ENCODE results near the gene MLXIPL. TPM values are rescaled to one million over a fixed set of nuclear protein-coding genes. Genes with fewer than 3 reads are reported as not detected.
"Not testable (repeated sequence)": the region's sequence is repeated elsewhere in the genome, so short reads cannot be mapped to it uniquely, and the experiment has no call there.

MLXIPL gene
- total and polyA plus RNA-seq, 2 experiments from 2014 or later: 21.7 to 46.7 TPM

DNA sequence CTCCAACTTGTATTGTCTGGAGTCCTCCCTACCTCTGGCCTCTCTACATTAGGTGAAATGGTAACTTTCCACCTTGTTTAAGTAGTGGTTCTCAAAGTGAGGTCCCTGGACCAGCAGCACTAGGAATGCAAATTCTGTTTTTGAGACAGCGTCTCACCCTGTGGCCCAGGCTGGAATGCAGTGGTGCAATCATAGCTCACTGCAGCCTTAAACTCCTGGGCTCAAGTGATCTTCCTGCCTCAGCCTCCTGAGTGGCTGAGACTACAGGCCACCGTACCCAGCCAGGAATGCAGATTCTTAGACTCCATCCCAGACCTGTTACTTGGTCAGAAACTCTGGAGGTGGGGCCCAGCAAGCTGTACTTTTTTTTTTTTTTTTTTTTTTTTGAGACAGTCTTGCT lies 39.1 kb downstream of the MLXIPL start:
- no peaks in the 10 kb centered on the region for H3K4me1 ChIP-seq (ENCODE audit: insufficient read depth)
- no peak overlapping the region for H3K27ac ChIP-seq
- no peaks in the 10 kb centered on the region for H3K9me3 ChIP-seq (ENCODE audit: low read depth)
- H3K4me3 ChIP-seq: no peak overlapping the region
- H3K9me2 ChIP-seq (replicated peaks; ENCODE audit: insufficient read depth): no peaks in the 10 kb centered on the region
- H4K20me1 ChIP-seq (ENCODE audit: insufficient read depth, poor library complexity, severe bottlenecking): no peaks in the 10 kb centered on the region
- no peak overlapping the region for H3K4me2 ChIP-seq
- no peaks in the 10 kb centered on the region for H3K36me3 ChIP-seq (replicated peaks; ENCODE audit: insufficient read depth, low read depth)
- no peak overlapping the region for H2AFZ ChIP-seq
- no peaks in the 10 kb centered on the region for H3K79me2 ChIP-seq
- TF ChIP-seq, protein P1, sequence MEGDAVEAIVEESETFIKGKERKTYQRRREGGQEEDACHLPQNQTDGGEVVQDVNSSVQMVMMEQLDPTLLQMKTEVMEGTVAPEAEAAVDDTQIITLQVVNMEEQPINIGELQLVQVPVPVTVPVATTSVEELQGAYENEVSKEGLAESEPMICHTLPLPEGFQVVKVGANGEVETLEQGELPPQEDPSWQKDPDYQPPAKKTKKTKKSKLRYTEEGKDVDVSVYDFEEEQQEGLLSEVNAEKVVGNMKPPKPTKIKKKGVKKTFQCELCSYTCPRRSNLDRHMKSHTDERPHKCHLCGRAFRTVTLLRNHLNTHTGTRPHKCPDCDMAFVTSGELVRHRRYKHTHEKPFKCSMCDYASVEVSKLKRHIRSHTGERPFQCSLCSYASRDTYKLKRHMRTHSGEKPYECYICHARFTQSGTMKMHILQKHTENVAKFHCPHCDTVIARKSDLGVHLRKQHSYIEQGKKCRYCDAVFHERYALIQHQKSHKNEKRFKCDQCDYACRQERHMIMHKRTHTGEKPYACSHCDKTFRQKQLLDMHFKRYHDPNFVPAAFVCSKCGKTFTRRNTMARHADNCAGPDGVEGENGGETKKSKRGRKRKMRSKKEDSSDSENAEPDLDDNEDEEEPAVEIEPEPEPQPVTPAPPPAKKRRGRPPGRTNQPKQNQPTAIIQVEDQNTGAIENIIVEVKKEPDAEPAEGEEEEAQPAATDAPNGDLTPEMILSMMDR (IDR thresholded peaks at IDR 0.05; ENCODE audit: poor library complexity): no peak
- TF ChIP-seq EZH2phosphoT487 (IDR thresholded peaks at IDR 0.05; ENCODE audit: low read depth, severe bottlenecking, unreplicated experiment) (no peak), EZH2 (IDR thresholded peaks at IDR 0.05; ENCODE audit: borderline replicate concordance) (no peak)
- DNase-seq (ENCODE audit: low spot score): no peak
- WGBS (ENCODE audit: low lambda C conversion rate, missing lambda C conversion rate): 75% methylated on average over 2 of the region's 2 CpGs
- H3K27me3 ChIP-seq: no peaks in the 10 kb centered on the region

DNA sequence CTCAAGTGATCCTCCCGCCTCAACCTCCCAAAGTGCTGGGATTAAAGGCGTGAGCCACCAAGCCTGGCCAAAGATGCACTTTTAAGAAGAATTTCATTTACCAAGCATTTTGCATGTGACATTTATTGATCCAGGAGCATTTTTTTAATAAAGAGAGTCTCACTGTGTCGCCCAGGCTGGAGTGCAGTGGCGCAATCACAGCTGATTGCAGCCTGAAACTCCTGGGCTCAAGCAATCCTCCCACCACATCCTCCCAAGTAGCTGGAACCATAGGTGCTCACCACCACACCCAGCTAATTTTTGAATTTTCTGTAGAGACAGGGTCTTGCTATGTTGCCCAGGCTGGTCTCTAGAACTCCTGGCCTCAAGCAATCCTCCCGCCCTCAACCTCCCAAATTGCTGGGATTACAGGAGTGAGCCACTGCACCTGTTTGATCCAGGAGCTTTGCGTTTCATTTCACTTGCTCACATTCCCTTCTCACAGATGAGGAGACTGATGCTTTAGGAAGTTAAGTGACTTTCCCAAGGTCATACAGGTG lies 41.6 kb downstream of the MLXIPL start:
- Histone ChIP-seq H3K4me3 (no peak overlapping the region), H3K79me2 (peaks cover 5% of the 10 kb centered on the region), H3K4me1 (ENCODE audit: insufficient read depth) (no peaks in the 10 kb centered on the region), H4K20me1 (ENCODE audit: insufficient read depth, poor library complexity, severe bottlenecking) (no peaks in the 10 kb centered on the region), H3K36me3 (replicated peaks; ENCODE audit: insufficient read depth, low read depth) (no peaks in the 10 kb centered on the region), H3K27me3 (no peaks in the 10 kb centered on the region), H3K4me2 (no peak overlapping the region), H2AFZ (no peak overlapping the region), H3K9me2 (replicated peaks; ENCODE audit: insufficient read depth) (no peaks in the 10 kb centered on the region), H3K9me3 (ENCODE audit: low read depth) (no peaks in the 10 kb centered on the region), H3K27ac (no peak overlapping the region)
- no peak for DNase-seq (ENCODE audit: low spot score)
- TF ChIP-seq, protein P1 (IDR thresholded peaks at IDR 0.05; ENCODE audit: poor library complexity): no peak
- TF ChIP-seq EZH2phosphoT487 (IDR thresholded peaks at IDR 0.05; ENCODE audit: low read depth, severe bottlenecking, unreplicated experiment) (no peak), EZH2 (IDR thresholded peaks at IDR 0.05; ENCODE audit: borderline replicate concordance) (no peak)
- whole genome bisulfite sequencing (ENCODE audit: low lambda C conversion rate, missing lambda C conversion rate): 92% methylated on average over 6 of the region's 6 CpGs

DNA sequence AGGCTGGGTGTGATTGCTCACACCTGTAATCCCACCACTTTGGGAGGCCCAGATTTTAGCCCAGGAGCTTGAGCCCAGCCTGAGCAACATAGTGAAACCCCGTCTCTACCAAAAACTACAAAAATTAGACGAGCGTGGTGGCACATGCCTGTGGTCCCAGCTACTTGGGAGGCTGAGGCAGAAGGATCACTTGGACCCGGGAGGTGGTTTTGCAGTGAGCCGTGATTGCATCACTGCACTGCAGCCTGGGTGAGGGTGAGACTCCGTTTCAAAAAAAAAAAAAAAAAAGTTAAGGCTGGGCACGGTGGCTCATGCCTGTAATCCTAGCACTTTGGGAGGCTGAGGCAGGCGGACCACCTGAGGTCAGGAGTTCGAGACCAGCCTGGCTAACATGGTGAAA lies 43.3 kb downstream of the MLXIPL start:
- H2AFZ ChIP-seq; H3K27me3 ChIP-seq; DNase-seq (ENCODE audit: low spot score); H4K20me1 ChIP-seq (ENCODE audit: insufficient read depth, poor library complexity, severe bottlenecking); H3K9me2 ChIP-seq (replicated peaks; ENCODE audit: insufficient read depth); H3K4me1 ChIP-seq (ENCODE audit: insufficient read depth); H3K36me3 ChIP-seq (replicated peaks; ENCODE audit: insufficient read depth, low read depth); H3K9me3 ChIP-seq (ENCODE audit: low read depth); H3K27ac ChIP-seq; H3K4me2 ChIP-seq; H3K4me3 ChIP-seq: not testable (repeated sequence)
- peaks cover 22% of the 10 kb centered on the region for H3K79me2 ChIP-seq
- 89% methylated on average over 9 of the region's 9 CpGs for WGBS (ENCODE audit: low lambda C conversion rate, missing lambda C conversion rate)

DNA sequence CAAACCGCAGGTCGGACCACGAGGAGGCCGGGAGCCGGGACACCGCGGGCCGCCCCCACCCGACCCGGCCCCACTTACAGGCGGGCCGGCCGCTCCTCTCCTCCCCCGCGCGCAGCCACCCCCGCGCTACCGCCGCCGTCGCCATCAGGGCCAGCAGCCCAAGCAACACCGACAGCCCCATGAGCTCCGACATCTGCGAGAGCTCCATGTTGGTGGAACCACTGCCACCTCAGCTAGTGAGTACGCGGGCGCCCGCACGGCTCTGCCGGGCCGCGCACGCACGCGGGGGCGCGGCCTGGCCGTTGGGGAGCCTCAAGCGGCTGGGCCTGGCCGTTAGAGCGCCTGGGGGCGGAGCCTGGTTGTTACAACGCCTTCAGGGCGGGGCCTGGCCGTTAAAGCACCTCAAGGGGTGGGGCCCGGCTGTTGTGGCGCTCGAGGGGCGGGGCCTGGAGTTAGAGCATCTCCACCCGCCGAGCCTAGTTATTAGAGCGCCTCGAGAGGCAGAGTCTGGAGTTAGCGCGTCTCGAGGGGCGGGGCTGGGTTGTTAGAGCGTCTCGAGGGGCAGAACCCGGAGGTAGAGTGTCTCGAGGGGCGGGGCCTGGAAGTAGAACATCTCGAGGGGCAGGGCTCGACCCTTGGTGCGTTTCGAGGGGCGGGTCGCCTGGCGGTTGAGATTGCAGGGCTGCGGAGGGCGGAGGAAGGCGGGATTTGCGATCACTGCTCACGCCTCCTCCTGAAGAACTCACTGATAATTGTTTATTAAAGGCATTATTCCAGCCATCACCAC lies 45.8 kb downstream of the MLXIPL start, which contains the start of gene TBL2:
Gene TBL2 (minus strand): TSS at position 238 of the 787 bp plus-strand sequence. CDS start 30 bp downstream, at position 208.
- peak; percentile 100 for DNase-seq (ENCODE audit: low spot score)
- Histone ChIP-seq H3K27me3 (no peaks in the 10 kb centered on the region), H3K4me3 (peak within 1 kb of the TSS; percentile 69), H2AFZ (peak within 1 kb of the TSS; percentile 54), H3K27ac (peak within 1 kb of the TSS; percentile 96), H4K20me1 (ENCODE audit: insufficient read depth, poor library complexity, severe bottlenecking) (peaks cover 14% of the 10 kb centered on the region), H3K4me2 (peak within 1 kb of the TSS; percentile 93), H3K4me1 (ENCODE audit: insufficient read depth) (peaks cover 10% of the 10 kb centered on the region), H3K9me2 (replicated peaks; ENCODE audit: insufficient read depth) (no peaks in the 10 kb centered on the region), H3K79me2 (peaks cover 36% of the 10 kb centered on the region), H3K36me3 (replicated peaks; ENCODE audit: insufficient read depth, low read depth) (no peaks in the 10 kb centered on the region), H3K9me3 (ENCODE audit: low read depth) (no peaks in the 10 kb centered on the region)
- TF ChIP-seq, protein P1 (IDR thresholded peaks at IDR 0.05; ENCODE audit: poor library complexity): no peak
- TF ChIP-seq EZH2phosphoT487 (IDR thresholded peaks at IDR 0.05; ENCODE audit: low read depth, severe bottlenecking, unreplicated experiment) (no peak), EZH2 (IDR thresholded peaks at IDR 0.05; ENCODE audit: borderline replicate concordance) (no peak)
- under 1% methylated on average over 30 of the region's 75 CpGs for WGBS (ENCODE audit: low lambda C conversion rate, missing lambda C conversion rate)
